HG03108 (cell line): Measurements from ENCODE around the gene RPS6KB2.
A peak's percentile ranks its signal among the peaks of the same experiment; 100 is the strongest.

ENCODE experiments used
- ATAC-seq: cut with Tn5 transposase; IDR thresholded peaks from one replicate; pipeline ENCODE4 v1.9.1; 2021; ENCODE audit warnings: moderate library complexity; ENCODE audit not compliant: unreplicated experiment

Gene RPS6KB2

DNA sequence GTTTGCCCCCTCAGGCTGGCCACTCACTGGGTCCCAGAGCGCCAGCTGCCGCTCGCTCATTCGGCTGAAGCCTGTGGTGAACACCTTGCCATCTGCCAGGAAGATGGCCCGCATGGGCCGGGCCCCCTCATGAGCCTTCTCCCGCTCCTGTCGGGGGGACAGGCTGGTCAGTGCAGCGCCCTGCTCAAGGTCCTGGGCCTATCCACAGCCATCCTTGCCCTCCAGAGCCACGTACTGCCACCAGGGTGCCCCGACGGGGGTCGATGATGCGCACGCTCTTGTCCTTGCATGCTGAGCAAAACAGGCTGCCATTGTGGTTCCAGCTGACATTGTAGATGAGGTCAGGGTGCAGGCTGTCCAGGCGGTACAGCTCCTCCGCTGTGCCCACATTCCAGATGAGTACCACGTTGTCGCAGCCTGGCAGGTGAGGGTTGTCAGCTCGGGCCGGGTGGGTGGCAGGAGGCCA, 12.8 kb downstream of the RPS6KB2 start:
- no peak for ATAC-seq

DNA sequence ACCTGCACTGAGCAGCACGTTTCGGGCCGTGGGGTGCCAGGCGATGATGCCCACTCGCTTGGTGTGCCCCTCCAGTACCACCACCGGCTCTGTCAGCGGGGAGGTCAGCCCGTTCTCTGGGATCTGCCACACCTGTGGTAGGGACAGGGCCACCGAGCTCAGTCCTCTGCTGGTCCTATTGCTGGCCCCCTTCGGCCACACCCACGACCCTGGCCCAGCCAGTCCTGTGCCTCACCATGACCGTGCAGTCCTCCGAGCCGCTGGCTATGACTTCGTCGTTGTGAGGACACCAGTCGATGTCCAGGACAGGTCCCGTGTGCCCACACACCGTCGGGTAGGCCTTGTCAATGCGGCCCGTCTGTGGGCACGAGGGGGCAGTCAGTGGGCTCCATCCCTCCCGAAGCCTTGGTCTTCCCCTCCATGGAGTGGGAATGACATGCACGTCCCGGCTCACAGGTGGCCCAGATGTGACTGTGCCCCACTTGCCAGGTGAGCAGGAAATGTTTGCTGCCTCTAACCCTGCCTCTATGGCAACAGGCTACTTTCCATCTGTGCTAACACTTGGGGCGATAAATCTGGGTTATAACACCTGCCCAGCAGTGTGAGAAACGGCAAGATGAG, 13.5 kb downstream of the RPS6KB2 start:
- ATAC-seq, result no peak

DNA sequence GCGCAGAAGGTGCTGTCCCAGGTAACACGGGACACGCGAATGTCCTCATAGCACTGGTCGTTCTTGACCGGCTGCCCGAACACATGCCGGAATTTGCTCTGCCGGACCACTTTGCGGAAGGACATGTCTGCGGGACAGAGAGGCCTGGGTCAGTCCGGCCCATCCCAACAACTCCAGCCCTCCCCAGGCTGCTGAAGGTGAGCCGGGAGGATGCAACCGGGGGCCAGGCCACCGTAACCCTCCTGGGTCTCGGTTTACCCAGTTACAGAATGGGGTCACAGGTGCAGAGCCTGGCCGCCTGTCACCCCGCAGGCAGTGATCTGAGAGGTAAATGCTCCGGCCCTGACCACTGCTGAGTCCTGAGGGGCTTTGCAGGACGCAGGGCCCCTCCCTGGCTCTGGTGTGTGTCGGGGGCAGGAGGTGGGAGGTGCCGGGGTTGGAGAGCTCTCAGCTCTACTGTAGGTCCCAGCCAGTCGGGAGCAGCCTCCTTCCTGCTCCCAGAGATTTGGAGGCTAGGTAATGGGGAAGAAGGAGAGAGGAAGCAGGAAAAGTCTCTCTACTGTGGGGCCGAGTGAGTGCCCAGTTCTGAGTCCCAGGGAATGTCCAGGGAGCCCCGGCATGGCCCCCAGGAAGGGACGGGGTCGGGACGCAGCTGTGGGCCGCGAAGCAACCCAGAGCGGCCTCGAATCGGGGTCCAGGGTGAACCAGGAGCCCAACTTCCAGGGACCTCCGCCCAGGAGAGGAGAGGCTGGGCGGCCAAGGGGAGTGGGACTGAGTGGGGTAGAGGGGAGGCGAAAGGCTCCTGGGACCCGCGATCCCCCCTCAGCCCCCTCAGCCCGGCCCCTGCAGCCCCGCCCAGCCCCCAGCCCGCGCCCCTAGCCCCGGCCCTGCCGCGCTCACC, 14.5 kb downstream of the RPS6KB2 start:
- ATAC-seq, result no peak

DNA sequence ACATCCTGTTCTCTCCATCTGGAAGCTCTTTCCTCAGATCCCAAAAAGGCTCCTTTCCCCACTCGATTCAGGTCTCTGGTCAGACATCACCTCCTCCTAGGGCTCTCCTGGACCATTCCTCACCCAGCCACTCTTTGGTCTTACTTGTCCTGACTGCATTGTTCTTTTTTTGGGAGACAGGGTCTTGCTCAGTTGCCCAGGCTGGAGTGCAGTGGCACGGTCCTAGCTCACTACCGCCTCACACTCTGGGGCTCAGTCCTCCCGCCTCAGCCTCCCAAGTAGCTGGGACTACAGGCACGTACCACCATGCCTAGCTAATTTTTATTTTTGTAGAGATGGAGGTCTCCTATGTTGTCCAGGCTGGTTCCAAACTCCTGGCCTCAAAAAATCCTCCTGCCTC, 17.2 kb downstream of the RPS6KB2 start:
- no peak for ATAC-seq

DNA sequence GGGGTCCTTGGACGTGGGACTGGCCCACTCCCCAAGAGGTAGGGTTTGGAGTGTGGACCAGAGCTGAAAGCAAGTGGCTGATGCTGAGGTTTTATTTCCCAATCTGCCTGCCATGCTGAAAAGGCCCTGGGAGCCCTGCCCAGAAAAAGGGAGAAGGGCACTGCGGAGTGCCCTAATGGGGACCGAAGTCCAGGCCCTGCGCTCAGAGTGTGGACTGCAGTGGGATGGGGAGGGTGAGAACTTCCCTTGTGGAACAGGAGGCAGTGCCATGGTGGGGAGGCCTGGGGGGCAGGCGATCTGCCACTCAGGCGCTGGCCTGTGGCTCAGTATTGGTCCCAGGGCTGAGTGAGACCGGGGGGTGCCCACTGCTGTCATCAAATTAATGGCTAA, 19.9 kb downstream of the RPS6KB2 start:
- no peak for ATAC-seq

- no peak for ATAC-seq
Observed at GRCh38 chr11:67449116-67449844, 21.0 kb downstream of the RPS6KB2 start.

DNA sequence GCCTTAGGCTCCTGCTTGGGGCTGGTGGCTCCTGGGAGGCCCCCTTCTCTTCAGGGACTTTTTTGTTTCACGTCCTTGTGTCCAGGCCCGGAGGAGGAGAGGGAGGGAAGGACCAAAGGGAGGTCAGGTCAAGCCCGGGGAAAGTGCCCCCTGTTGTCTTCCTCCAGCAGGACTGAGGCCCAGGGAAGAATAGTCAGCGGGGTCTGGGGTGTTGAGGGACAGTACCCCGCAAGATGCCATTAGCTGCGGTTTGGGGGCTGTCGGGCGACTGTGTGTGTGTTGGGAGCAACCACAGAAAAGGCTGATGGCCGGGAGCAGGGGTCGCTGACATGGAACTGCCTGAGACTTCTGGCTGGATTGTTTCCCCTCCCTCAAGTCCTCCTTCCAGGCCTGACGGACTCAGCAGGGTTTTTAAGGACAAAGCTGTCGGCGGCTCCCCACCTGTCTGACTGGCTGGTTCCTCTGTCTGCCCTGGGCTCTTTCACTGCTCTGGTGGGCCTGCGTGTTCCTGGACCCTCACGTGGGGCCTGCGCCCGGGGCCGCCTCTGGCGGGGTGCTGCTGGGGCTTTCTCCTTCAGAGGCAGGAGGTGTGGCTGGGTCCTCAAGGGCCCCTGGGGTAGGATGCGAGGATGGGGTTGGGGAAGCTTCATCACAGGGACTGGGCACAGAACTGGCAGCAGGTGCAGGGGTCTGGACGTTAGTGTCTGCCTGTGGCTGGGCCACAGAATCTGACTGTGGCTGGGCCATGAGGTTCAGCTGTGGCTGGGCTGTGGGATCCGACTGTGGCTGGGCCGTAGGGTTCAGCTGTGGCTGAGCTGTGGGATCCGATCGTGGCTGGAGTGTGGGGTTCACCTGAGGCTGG, 22.7 kb downstream of the RPS6KB2 start:
- no peak for ATAC-seq

DNA sequence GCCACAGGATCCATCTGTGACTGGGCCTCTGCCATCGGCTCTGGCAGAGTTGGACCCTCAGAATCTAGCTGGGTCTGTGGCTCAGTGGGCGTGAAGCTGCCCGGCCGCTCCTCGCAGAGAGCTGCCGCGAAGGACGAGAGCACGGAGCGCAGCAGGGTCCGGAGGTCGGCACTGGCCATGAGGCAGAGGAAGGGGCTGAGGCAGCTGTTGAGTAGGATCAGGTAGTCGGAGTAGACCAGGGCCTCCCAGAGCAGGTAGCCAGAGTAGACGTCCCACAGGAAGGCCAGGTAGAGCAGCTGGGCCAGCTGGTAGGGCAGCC, 23.3 kb downstream of the RPS6KB2 start:
- ATAC-seq, result no peak

DNA sequence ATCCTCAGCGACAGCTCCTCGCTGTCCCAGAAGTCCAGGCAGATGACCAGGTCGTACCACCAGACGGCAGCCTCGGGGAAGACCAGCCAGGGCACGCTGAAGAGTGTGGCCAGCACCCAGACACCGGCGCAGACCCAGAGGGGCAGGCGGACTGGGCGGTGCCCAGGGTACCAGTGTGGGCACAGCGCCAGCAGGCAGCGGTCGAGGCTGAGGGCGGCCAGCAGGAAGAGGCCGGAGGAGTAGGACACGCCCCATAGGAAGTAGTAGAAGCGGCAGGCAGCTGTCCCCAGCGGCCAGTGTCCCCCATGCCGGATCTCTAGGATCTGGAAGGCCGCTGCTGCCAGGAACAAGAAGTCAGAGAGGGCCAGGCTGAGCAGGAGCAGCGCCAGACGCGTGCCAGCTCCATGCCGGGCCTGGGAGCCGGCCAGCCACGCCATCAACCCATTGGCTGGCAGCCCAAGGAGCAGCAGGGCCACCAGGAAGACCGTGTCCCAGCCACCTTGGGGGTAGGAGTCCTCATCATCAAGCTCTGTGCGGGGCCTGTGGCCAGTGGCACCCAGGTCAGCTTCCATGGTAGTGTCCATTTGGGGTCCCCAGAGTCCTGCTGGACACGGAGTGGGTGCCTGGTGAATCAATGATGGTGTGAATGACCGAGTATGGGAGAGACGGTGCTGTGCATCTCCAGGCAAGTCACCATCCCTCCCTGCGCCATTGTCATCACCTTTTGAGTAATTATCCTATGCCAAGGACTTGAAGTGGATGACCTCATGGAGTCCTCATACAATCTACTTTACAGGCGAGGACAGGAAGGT, 24.1 kb downstream of the RPS6KB2 start, which contains the start of gene GPR152:
GPR152 (minus strand) TSS at position 589 of the 812 bp plus-strand sequence; CDS start at position 584, 5 bp downstream.
- ATAC-seq, result no peak

DNA sequence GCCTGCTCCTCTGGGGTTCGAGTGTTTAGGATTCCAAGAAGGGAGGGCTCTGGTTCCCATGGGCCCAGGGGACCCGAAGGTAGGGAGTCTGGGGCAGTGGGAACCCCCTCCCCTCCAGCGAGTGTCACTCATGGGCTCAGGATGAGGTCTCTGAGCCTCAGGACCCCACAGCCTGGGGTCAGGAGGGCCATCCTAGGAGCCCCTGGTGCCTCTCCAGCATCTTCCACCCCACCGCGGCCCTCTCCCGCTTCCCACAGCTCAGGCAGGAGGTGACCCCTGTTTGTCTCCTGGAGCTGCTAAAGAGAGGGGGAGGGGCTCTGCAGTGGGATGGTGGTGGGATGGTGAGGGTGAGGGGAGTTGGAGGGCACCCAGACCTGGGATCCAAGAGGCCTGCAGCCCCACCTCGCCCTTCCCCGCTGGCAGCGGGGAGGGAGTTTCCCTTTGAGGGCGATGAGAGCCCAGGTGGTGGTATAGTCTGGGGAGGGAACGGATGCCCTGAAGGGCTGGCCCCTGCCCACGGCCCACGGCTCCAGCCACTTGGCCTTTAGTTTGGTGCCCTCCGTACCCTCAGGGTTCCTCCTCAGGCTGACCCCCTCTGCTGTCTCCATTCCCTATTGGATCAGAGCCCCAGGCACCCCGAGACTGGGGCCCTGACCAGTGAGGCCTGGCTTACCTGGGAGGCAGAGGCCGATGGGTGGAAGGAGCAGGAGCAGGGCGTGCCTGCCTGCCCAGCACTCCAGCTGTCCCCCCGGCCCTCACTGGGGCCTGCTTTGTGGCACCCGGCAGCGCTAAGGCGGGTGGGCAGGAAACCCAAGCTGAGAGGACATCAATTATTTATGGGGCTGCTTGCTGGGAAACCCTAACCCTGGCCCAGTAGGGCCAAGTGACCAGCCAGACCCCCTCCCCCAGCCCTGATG, 25.8 kb downstream of the RPS6KB2 start:
- no peak for ATAC-seq

DNA sequence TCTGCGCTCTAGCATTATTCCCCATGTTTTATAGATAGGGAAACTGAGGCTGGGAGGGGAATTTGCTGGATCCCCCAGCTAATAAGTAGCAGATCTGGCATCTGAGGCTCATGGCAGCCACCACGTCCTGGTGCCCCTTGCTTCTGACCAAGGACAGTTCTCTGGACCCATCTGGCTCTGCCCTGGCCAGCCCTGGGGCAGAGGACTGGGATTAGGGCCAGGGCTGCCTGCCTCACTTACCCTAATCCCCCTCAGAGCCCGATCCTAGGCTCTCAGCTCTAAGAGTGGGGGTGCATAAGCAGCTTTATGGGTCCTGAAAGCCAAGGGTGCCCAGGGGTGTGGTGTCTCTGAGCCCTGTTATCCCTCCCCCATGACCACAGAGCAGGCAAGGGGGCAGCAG, 26.8 kb downstream of the RPS6KB2 start, which contains the start of gene CABP4:
CABP4 (plus strand) TSS at position 301 of the 400 bp plus-strand sequence; CDS start at position 371, 70 bp downstream.
- ATAC-seq, result no peak

GRCh38 chr11:67456068-67456705, 27.9 kb downstream of the RPS6KB2 start:
- no peak for ATAC-seq

GRCh38 chr11:67457453-67457852, 29.2 kb downstream of the RPS6KB2 start:
- ATAC-seq, result no peak

DNA sequence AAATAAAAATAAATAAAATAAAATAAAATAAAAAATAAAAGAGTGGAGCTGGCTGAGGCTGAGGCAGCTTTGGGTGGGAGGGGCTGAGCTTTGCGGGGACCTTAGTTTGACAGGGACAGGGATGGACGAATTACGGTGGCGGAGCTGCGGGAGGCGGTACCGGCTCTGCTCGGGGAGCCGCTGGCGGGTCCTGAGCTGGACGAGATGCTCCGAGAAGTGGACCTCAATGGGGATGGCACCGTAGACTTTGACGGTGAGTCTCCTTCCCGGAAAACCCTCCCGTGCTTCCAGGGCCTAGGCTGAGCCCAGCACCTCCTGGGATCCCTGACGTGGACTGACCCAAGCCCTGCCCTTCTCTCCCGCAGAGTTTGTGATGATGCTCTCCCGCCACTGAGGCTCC, 30.0 kb downstream of the RPS6KB2 start:
- no peak for ATAC-seq

GRCh38 chr11:67463186-67463585, 34.9 kb downstream of the RPS6KB2 start:
- ATAC-seq, result no peak

GRCh38 chr11:67463680-67464410, 35.6 kb downstream of the RPS6KB2 start:
- no peak for ATAC-seq

GRCh38 chr11:67464411-67465188, 36.3 kb downstream of the RPS6KB2 start:
- ATAC-seq, result peak; percentile 53
